ENCODE measurements around the gene SCTR. TPM values are rescaled to one million over a fixed set of nuclear protein-coding genes. Genes with fewer than 3 reads are reported as not detected.

SCTR gene
- total and polyA plus RNA-seq, 2 donors (not counting 1 experiment from before 2014, with no cell fraction given), result not detected

DNA sequence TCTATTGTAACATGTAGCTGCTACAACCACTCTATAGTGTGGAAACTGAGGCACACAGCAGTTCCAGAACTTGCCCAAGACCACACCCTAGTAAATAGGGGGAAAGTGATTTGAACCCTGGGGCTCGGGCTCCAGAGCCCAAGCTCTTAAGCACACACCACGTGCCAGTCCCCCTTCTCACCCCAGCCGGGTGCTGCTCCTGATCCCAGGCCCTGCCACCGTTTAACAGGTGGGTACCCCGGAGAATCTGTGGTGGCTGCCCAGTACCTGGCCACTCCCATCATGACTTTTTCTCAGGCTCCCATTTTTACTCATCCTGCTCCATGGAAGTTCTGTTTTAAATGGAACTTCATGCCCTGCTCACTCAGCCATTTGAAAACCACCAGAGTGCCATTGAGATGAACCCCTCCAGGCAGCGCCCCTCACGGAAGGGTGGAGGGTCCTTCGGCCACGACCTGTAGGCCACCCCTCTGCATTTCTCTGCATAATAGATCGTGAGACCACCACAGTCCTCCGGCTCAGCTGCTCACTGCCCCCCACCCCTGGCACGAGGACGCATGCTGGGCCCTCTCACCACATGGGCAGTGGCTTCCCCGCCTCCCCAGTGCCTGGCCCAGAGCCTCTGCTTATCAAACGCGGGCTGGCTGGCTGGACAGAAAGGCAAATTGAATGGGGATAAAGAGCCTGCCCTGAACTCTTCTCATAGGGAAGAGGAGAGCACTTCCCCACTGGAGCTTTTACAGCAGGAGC, 50.5 kb downstream of the SCTR start:
- ATAC-seq (ENCODE audit: low read depth), result no peak
- Mint-ChIP-seq H3K4me3 (no peak overlapping the region), H3K27ac (no peak overlapping the region), H3K9me3 (ENCODE audit: insufficient read depth) (no peaks in the 10 kb centered on the region), H3K4me1 (no peaks in the 10 kb centered on the region), H3K27me3 (peaks cover 21% of the 10 kb centered on the region)
- no peaks in the 10 kb centered on the region for H4K20me1 ChIP-seq (ENCODE audit: control insufficient read depth, insufficient read depth, low read length, poor library complexity, severe bottlenecking)
- H3K4me2 ChIP-seq (replicated peaks; ENCODE audit: low read depth, low read length, poor library complexity, severe bottlenecking), result no peak overlapping the region
- H2AFZ ChIP-seq (ENCODE audit: insufficient read depth, low read depth, low read length, poor library complexity, severe bottlenecking), result no peak overlapping the region
- WGBS (ENCODE audit: insufficient coverage), result 92% methylated on average over 13 of the region's 16 CpGs
- no peak for TF ChIP-seq EZH2 (IDR thresholded peaks at IDR 0.05; ENCODE audit: borderline replicate concordance, insufficient read depth, low read depth, low read length, poor library complexity, severe bottlenecking)
- TF ChIP-seq, protein P1, sequence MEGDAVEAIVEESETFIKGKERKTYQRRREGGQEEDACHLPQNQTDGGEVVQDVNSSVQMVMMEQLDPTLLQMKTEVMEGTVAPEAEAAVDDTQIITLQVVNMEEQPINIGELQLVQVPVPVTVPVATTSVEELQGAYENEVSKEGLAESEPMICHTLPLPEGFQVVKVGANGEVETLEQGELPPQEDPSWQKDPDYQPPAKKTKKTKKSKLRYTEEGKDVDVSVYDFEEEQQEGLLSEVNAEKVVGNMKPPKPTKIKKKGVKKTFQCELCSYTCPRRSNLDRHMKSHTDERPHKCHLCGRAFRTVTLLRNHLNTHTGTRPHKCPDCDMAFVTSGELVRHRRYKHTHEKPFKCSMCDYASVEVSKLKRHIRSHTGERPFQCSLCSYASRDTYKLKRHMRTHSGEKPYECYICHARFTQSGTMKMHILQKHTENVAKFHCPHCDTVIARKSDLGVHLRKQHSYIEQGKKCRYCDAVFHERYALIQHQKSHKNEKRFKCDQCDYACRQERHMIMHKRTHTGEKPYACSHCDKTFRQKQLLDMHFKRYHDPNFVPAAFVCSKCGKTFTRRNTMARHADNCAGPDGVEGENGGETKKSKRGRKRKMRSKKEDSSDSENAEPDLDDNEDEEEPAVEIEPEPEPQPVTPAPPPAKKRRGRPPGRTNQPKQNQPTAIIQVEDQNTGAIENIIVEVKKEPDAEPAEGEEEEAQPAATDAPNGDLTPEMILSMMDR (IDR thresholded peaks at IDR 0.05), result no peak
- CTCF ChIA-PET, result interaction anchor here (0.6 to 2.0 kb wide), 3 partner anchors 68 to 591 kb away, joined by 3 to 13 read pairs (median 3); no protein-coding TSS in a partner anchor
- intact Hi-C loops (cut with micrococcal nuclease), result no loop called here
- no peak overlapping the region for H3K9ac ChIP-seq (ENCODE audit: low read length)
- no peaks in the 10 kb centered on the region for H3K9me3 ChIP-seq (ENCODE audit: control extremely low read depth in 1 of 3, control insufficient read depth in 2 of 3, insufficient read depth in 1 of 3, low read length in 2 of 3)
- H3K4me1 ChIP-seq (ENCODE audit: control insufficient read depth in 2 of 2, insufficient read depth in 2 of 2, low read length in 2 of 2), result no peaks in the 10 kb centered on the region
- no peak overlapping the region for H3K27ac ChIP-seq (ENCODE audit: low read length in 2 of 2)
- peaks cover 0 to 10% (median 2%) of the 10 kb centered on the region in 4 experiments for H3K27me3 ChIP-seq (replicated peaks in 1 of 4; ENCODE audit: control extremely low read depth in 1 of 4, control insufficient read depth in 3 of 4, insufficient read depth in 4 of 4, low read length in 3 of 4)
- no peak for DNase-seq
- no peak overlapping the region for H3K4me3 ChIP-seq (ENCODE audit: control extremely low read depth in 1 of 5, extremely low read depth in 1 of 5, insufficient read depth in 1 of 5, low read depth in 2 of 5, low read length in 4 of 5)
- no peaks in the 10 kb centered on the region for H3K36me3 ChIP-seq (replicated peaks in 1 of 2; ENCODE audit: control extremely low read depth in 1 of 2, control insufficient read depth in 1 of 2, extremely low read depth in 1 of 2, insufficient read depth in 2 of 2, low read length in 1 of 2)
- POLR2A ChIA-PET, result no interaction called here
- H3K79me2 ChIP-seq (ENCODE audit: control insufficient read depth, insufficient read depth, low read length), result no peaks in the 10 kb centered on the region

DNA sequence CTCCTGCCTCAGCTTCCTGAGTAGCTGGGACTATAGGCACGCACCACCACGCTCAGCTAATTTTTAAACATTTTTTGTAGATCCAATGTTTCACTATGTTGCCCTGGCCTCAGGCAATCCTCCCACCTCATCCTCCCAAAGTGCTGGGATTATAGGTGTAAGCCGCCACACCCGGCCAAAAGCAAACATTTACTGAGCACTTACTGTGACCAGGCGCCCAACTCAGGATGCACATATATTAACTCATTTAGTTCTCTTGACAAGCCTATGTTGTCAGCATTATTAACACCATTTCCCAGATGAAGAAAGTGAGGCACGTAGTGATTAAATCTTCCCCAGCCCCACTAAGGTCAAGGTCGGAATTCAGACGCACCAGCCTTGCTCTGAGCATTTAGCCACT, 51.5 kb downstream of the SCTR start:
- ChIA-PET POLR2A (no interaction called here), CTCF (interaction anchor here (0.6 kb wide), 1 partner anchor 538 kb away, joined by 5 read pairs; no protein-coding TSS in a partner anchor)
- ATAC-seq (ENCODE audit: low read depth), result no peak
- H3K27ac Mint-ChIP-seq, result no peak overlapping the region
- Histone ChIP-seq H3K79me2 (ENCODE audit: control insufficient read depth, insufficient read depth, low read length) (no peaks in the 10 kb centered on the region), H3K4me1 (ENCODE audit: control insufficient read depth in 2 of 2, insufficient read depth in 2 of 2, low read length in 2 of 2) (no peaks in the 10 kb centered on the region), H3K4me2 (replicated peaks; ENCODE audit: low read depth, low read length, poor library complexity, severe bottlenecking) (no peak overlapping the region), H3K27me3 (replicated peaks in 1 of 4; ENCODE audit: control extremely low read depth in 1 of 4, control insufficient read depth in 3 of 4, insufficient read depth in 4 of 4, low read length in 3 of 4) (peaks cover 0 to 10% (median 2%) of the 10 kb centered on the region in 4 experiments), H3K4me3 (ENCODE audit: control extremely low read depth in 1 of 5, extremely low read depth in 1 of 5, insufficient read depth in 1 of 5, low read depth in 2 of 5, low read length in 4 of 5) (no peak overlapping the region), H2AFZ (ENCODE audit: insufficient read depth, low read depth, low read length, poor library complexity, severe bottlenecking) (no peak overlapping the region), H4K20me1 (ENCODE audit: control insufficient read depth, insufficient read depth, low read length, poor library complexity, severe bottlenecking) (no peaks in the 10 kb centered on the region), H3K9me3 (ENCODE audit: control extremely low read depth in 1 of 3, control insufficient read depth in 2 of 3, insufficient read depth in 1 of 3, low read length in 2 of 3) (no peaks in the 10 kb centered on the region), H3K36me3 (replicated peaks in 1 of 2; ENCODE audit: control extremely low read depth in 1 of 2, control insufficient read depth in 1 of 2, extremely low read depth in 1 of 2, insufficient read depth in 2 of 2, low read length in 1 of 2) (no peaks in the 10 kb centered on the region), H3K27ac (ENCODE audit: low read length in 2 of 2) (no peak overlapping the region), H3K9ac (ENCODE audit: low read length) (no peak overlapping the region)
- no peak for DNase-seq
- WGBS (ENCODE audit: insufficient coverage), result 88% methylated on average over 7 of the region's 8 CpGs
- H3K4me1 Mint-ChIP-seq, result no peaks in the 10 kb centered on the region
- peaks cover 18% of the 10 kb centered on the region for H3K27me3 Mint-ChIP-seq
- no peak for TF ChIP-seq EZH2 (IDR thresholded peaks at IDR 0.05; ENCODE audit: borderline replicate concordance, insufficient read depth, low read depth, low read length, poor library complexity, severe bottlenecking)
- TF ChIP-seq, protein P1 (IDR thresholded peaks at IDR 0.05), result no peak
- no peaks in the 10 kb centered on the region for H3K9me3 Mint-ChIP-seq (ENCODE audit: insufficient read depth)
- no peak overlapping the region for H3K4me3 Mint-ChIP-seq
- intact Hi-C loops (cut with micrococcal nuclease), result no loop called here
